Right atrium auricular region (tissue), 2 donors: Measurements from ENCODE around the gene ZMAT3. TPM values are rescaled to one million over a fixed set of nuclear protein-coding genes. Genes with fewer than 3 reads are reported as not detected.

ENCODE experiments used
- DNase-seq: peaks from one replicate; pipeline ENCODE4 v3.0.0-alpha.2; 2019; ENCODE audit warnings: low spot score
- H3K27ac ChIP-seq, 2 donors: fragments of 200-600 bp; sonication (generic); 1 replicate in 1 of 2; 2 replicates in 1 of 2; pipeline ENCODE4 v1.5.1; 2016 to 2019
- H3K27me3 ChIP-seq, 2 donors: fragments of 200-600 bp; sonication (generic); one replicate each; pipeline versions ENCODE4 v1.5.1 to v1.6.0; 2017 to 2019
- H3K36me3 ChIP-seq: fragments of 200-600 bp; sonication (generic); one replicate; pipeline ENCODE4 v1.5.1; 2016
- H3K4me1 ChIP-seq, 2 donors: fragments of 200-600 bp; sonication (generic); one replicate each; pipeline versions ENCODE4 v1.5.1 to v1.6.0; 2017 to 2019
- H3K4me3 ChIP-seq, 2 donors: fragments of 200-600 bp; sonication (generic); 1 replicate in 1 of 2; 2 replicates in 1 of 2; pipeline ENCODE4 v1.5.1; 2017 to 2019; ENCODE audit warnings: mild to moderate bottlenecking in 1 of 2, moderate library complexity in 1 of 2
- H3K9me3 ChIP-seq, 2 donors: fragments of 200-600 bp; sonication (generic); one replicate each; pipeline ENCODE4 v1.5.1; 2019
- CTCF ChIP-seq, 2 donors: fragments of 200-600 bp; sonication (generic); IDR thresholded peaks; one replicate each; pipeline ENCODE4 v1.5.1; 2019; ENCODE audit warnings: antibody characterized with exemption in 2 of 2
- total RNA-seq, 2 donors: library from RNA; depleted of rRNA; stranded (reverse); fragments of >200 nt; gene quantifications; one replicate each; pipeline ENCODE4 v1.1.0, GENCODE V29; 2016

ZMAT3 gene
- total RNA-seq, 2 donors from 2014 or later: 8.5 to 12.6 TPM

DNA sequence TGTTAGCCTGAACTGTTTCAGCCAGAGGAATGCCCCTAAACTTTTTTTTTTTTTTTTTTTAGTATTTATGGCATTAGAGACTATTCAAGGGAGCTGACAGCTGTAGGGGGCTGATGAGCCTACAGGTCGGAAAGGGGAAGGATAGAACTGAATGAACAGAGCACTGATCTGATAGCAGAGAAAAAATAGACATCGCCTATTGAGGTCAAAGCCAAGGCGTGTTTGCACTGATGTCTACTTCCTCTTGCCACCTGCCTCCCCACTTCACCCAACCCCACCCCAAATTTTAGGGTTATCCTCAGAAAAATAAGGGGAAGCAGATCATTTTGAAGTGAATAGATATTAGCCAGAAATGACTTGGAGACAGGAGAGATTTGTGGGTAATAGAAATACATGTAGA, 3.0 kb upstream of the ZMAT3 start:
- TF ChIP-seq CTCF (IDR thresholded peaks at IDR 0.05): no peak
- H3K4me3 ChIP-seq: no peak overlapping the region
- DNase-seq: no peak
- peaks cover 0 to 13% of the 10 kb centered on the region in 2 donors for H3K4me1 ChIP-seq
- no peaks in the 10 kb centered on the region for H3K9me3 ChIP-seq
- no peaks in the 10 kb centered on the region for H3K27me3 ChIP-seq
- H3K36me3 ChIP-seq: no peaks in the 10 kb centered on the region
- no peak overlapping the region for H3K27ac ChIP-seq

DNA sequence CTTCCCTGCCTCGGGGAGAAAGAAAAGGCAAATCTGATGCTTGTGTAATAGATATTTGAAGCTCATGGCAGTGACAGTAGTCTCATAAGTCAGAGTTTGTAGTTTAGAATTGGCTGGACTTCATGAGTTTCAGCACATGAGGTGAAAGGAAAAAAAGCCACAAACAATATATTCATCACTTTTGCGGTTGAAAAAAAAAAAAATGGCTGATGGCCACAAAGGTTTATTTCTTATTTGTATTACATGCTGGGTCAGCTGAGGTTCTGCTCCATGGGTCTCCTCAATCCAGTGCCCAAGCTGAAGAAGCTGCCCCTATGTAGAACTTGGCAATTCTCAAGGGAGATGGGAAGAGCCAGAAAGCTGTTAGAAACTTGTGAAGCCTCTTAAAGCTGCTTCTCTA, 2.2 kb upstream of the ZMAT3 start:
- Histone ChIP-seq H3K4me1 (peaks cover 0 to 17% of the 10 kb centered on the region in 2 donors), H3K27ac (no peak overlapping the region), H3K4me3 (no peak overlapping the region), H3K36me3 (no peaks in the 10 kb centered on the region), H3K27me3 (no peaks in the 10 kb centered on the region), H3K9me3 (no peaks in the 10 kb centered on the region)
- no peak for DNase-seq
- no peak for TF ChIP-seq CTCF (IDR thresholded peaks at IDR 0.05)

- peak overlapping the region; percentile 73 to 86 for H3K4me3 ChIP-seq
- TF ChIP-seq CTCF (IDR thresholded peaks at IDR 0.05): no peak
- no peak for DNase-seq
- peaks cover 0 to 19% of the 10 kb centered on the region in 2 donors for H3K4me1 ChIP-seq
- H3K27me3 ChIP-seq: no peaks in the 10 kb centered on the region
- H3K27ac ChIP-seq: peak overlapping the region; percentile 90 to 92
- peaks cover 1% of the 10 kb centered on the region for H3K36me3 ChIP-seq
- H3K9me3 ChIP-seq: no peaks in the 10 kb centered on the region
Observed at GRCh38 chr3:179072100-179072438, 460 bp upstream of the ZMAT3 start.

- no peak for TF ChIP-seq CTCF (IDR thresholded peaks at IDR 0.05)
- Histone ChIP-seq H3K9me3 (no peaks in the 10 kb centered on the region), H3K27me3 (no peaks in the 10 kb centered on the region), H3K27ac (peak overlapping the region; percentile 90 to 92), H3K4me1 (peaks cover 0 to 19% of the 10 kb centered on the region in 2 donors), H3K4me3 (peak overlapping the region; percentile 73 to 86), H3K36me3 (peaks cover 12% of the 10 kb centered on the region)
- no peak for DNase-seq
Observed at GRCh38 chr3:179071027-179071322, 634 bp downstream of the ZMAT3 start.

GRCh38 chr3:179069762-179070390, 1.7 kb downstream of the ZMAT3 start:
- no peak for TF ChIP-seq CTCF (IDR thresholded peaks at IDR 0.05)
- H3K9me3 ChIP-seq: no peaks in the 10 kb centered on the region
- no peak overlapping the region for H3K27ac ChIP-seq
- peaks cover 13% of the 10 kb centered on the region for H3K36me3 ChIP-seq
- H3K4me3 ChIP-seq: peak overlapping the region in 1 of 2 donors; percentile 86
- H3K4me1 ChIP-seq: peaks cover 0 to 19% of the 10 kb centered on the region in 2 donors
- H3K27me3 ChIP-seq: no peaks in the 10 kb centered on the region
- no peak for DNase-seq
